Mesenchymal stem cell (in vitro differentiated cells and primary cell): ENCODE measurements around the gene CCDC70.

Source experiments
- DNase-seq: peaks from one replicate; pipeline ENCODE4 v3.0.0-alpha.2; 2013
- H2AFZ ChIP-seq: one replicate; pipeline ENCODE4 v1.6.1; 2013; ENCODE audit warnings: low read depth, mild to moderate bottlenecking, control low read depth, inconsistent platforms, low read length, moderate library complexity
- H2AK5ac ChIP-seq: 2 replicates; pipeline ENCODE4 v1.6.1; 2013; ENCODE audit warnings: low read length, moderate library complexity, mild to moderate bottlenecking, inconsistent platforms; ENCODE audit not compliant: severe bottlenecking
- H2BK120ac ChIP-seq: one replicate; pipeline ENCODE4 v1.6.1; 2013; ENCODE audit warnings: low read depth, mild to moderate bottlenecking, inconsistent platforms, low read length, moderate library complexity
- H2BK12ac ChIP-seq, 2 experiments: one replicate each; pipeline ENCODE4 v1.6.1; 2013; ENCODE audit warnings: inconsistent platforms in 2 of 2, low read length in 2 of 2, mild to moderate bottlenecking in 2 of 2, moderate library complexity in 2 of 2, control low read depth in 1 of 2
- H2BK15ac ChIP-seq: one replicate; pipeline ENCODE4 v1.6.1; 2013; ENCODE audit warnings: mild to moderate bottlenecking, low read depth, inconsistent platforms; ENCODE audit not compliant: poor library complexity, severe bottlenecking
- H2BK5ac ChIP-seq: 2 replicates; pipeline ENCODE4 v1.6.1; 2013; ENCODE audit warnings: low read depth, mild to moderate bottlenecking, low read length, control low read depth, inconsistent platforms; ENCODE audit not compliant: poor library complexity, severe bottlenecking
- H3K14ac ChIP-seq, 2 experiments: one replicate each; pipeline ENCODE4 v1.6.1; 2013; ENCODE audit warnings: inconsistent platforms in 2 of 2, low read length in 2 of 2, control low read depth in 1 of 2, mild to moderate bottlenecking in 1 of 2, moderate library complexity in 1 of 2
- H3K18ac ChIP-seq, 2 experiments: one replicate each; pipeline ENCODE4 v1.6.1; 2013; ENCODE audit warnings: inconsistent platforms in 2 of 2, low read length in 2 of 2, control low read depth in 1 of 2, low read depth in 1 of 2, mild to moderate bottlenecking in 1 of 2
- H3K23ac ChIP-seq, 2 experiments: one replicate each; pipeline ENCODE4 v1.6.1; 2013; ENCODE audit warnings: inconsistent platforms in 2 of 2, low read length in 2 of 2, mild to moderate bottlenecking in 2 of 2, moderate library complexity in 2 of 2, control low read depth in 1 of 2
- H3K27ac ChIP-seq: 2 replicates; pipeline ENCODE4 v1.5.1; 2013; ENCODE audit warnings: mild to moderate bottlenecking, moderate library complexity, low read length, control low read depth, inconsistent platforms; ENCODE audit not compliant: poor library complexity, severe bottlenecking
- H3K27me3 ChIP-seq, 2 experiments: 2 replicates each; pipeline versions ENCODE4 v1.6.1 to v1.7.0; 2013; ENCODE audit warnings: low read length in 2 of 2, mild to moderate bottlenecking in 2 of 2, moderate library complexity in 2 of 2, control low read depth in 1 of 2, inconsistent platforms in 1 of 2; ENCODE audit not compliant: control insufficient read depth in 1 of 2, insufficient read depth in 1 of 2
- H3K36me3 ChIP-seq, 2 experiments: 2 replicates each; pipeline versions ENCODE4 v1.6.1 to v1.7.0; 2013; ENCODE audit warnings: low read length in 2 of 2, control low read depth in 1 of 2, inconsistent platforms in 1 of 2, low read depth in 1 of 2, mild to moderate bottlenecking in 1 of 2; ENCODE audit not compliant: insufficient read depth in 2 of 2, control insufficient read depth in 1 of 2
- H3K4ac ChIP-seq, 2 experiments: one replicate each; pipeline ENCODE4 v1.6.1; 2013; ENCODE audit warnings: inconsistent platforms in 2 of 2, low read length in 2 of 2, mild to moderate bottlenecking in 2 of 2, moderate library complexity in 2 of 2, control low read depth in 1 of 2, low read depth in 1 of 2
- H3K4me1 ChIP-seq: 2 replicates; pipeline ENCODE4 v1.6.1; 2013; ENCODE audit warnings: low read depth, low read length, control low read depth; ENCODE audit not compliant: control insufficient read depth, insufficient read depth
- H3K4me2 ChIP-seq: 2 replicates; pipeline ENCODE4 v1.6.1; 2013; ENCODE audit warnings: low read length, mild to moderate bottlenecking, inconsistent platforms; ENCODE audit not compliant: poor library complexity, severe bottlenecking
- H3K4me3 ChIP-seq, 2 experiments: 2 replicates each; pipeline versions ENCODE4 v1.5.1 to v1.7.0; 2013; ENCODE audit warnings: low read length in 2 of 2, mild to moderate bottlenecking in 2 of 2, control low read depth in 1 of 2, low read depth in 1 of 2; ENCODE audit not compliant: insufficient read depth in 1 of 2
- H3K79me1 ChIP-seq: replicated peaks from 2 replicates; pipeline ENCODE4 v1.6.1; 2013; ENCODE audit warnings: mild to moderate bottlenecking, control low read depth, low read length, inconsistent platforms; ENCODE audit not compliant: poor library complexity, severe bottlenecking
- H3K9ac ChIP-seq: 2 replicates; pipeline ENCODE4 v1.7.0; 2013; ENCODE audit warnings: mild to moderate bottlenecking, low read length, moderate library complexity
- H3K9me3 ChIP-seq: 2 replicates; pipeline ENCODE4 v1.7.0; 2013; ENCODE audit warnings: mild to moderate bottlenecking, low read length; ENCODE audit not compliant: control insufficient read depth
- H4K8ac ChIP-seq: one replicate; pipeline ENCODE4 v1.6.1; 2013; ENCODE audit warnings: inconsistent platforms, mild to moderate bottlenecking, low read length, moderate library complexity
- H4K91ac ChIP-seq: one replicate; pipeline ENCODE4 v1.6.1; 2013; ENCODE audit warnings: mild to moderate bottlenecking, low read length, inconsistent platforms
- WGBS: methylation state at CpG from one replicate; pipeline ENCODE4 v1.1.7; 2013; ENCODE audit warnings: mixed read lengths; 5-methylcytosine and 5-hydroxymethylcytosine counted together

The CCDC70 gene

DNA sequence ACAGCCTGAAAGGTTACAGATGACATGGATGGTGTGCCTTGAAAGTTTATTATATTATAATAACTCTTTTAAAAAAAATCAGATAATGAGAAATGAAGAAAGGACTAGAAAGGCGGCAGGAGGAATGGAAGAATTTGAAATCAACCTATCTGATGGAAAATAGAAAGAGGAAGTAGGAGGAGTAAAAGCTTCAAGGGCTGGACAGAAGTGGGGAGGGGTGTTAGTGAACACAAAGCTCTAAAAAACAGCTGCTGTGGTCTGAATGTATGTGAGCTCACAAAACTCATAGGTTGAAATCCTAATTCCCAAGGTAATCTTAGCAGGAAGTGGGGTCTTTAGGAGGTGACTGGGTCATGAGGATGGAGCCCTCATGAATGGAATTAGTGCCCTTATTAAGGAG lies 19.5 kb downstream of the CCDC70 start:
- no peak overlapping the region for H3K4me3 ChIP-seq
- H3K9me3 ChIP-seq: peaks cover 8% of the 10 kb centered on the region
- no peak overlapping the region for H2AFZ ChIP-seq
- no peak overlapping the region for H3K23ac ChIP-seq
- H3K18ac ChIP-seq: no peak overlapping the region
- no peak overlapping the region for H4K91ac ChIP-seq
- H4K8ac ChIP-seq: no peak overlapping the region
- H2BK5ac ChIP-seq: no peak overlapping the region
- H3K4me1 ChIP-seq: no peaks in the 10 kb centered on the region
- H2BK12ac ChIP-seq: no peak overlapping the region
- no peak overlapping the region for H3K4ac ChIP-seq
- H3K27ac ChIP-seq: no peak overlapping the region
- H3K9ac ChIP-seq: no peak overlapping the region
- no peaks in the 10 kb centered on the region for H3K79me1 ChIP-seq
- 92% methylated on average over 1 of the region's 1 CpG for WGBS
- peaks cover 19 to 27% of the 10 kb centered on the region in 2 experiments for H3K27me3 ChIP-seq
- no peak overlapping the region for H2AK5ac ChIP-seq
- H2BK15ac ChIP-seq: no peak overlapping the region
- H3K14ac ChIP-seq: no peak overlapping the region
- no peak overlapping the region for H2BK120ac ChIP-seq
- DNase-seq: no peak
- no peak overlapping the region for H3K4me2 ChIP-seq
- no peaks in the 10 kb centered on the region for H3K36me3 ChIP-seq

DNA sequence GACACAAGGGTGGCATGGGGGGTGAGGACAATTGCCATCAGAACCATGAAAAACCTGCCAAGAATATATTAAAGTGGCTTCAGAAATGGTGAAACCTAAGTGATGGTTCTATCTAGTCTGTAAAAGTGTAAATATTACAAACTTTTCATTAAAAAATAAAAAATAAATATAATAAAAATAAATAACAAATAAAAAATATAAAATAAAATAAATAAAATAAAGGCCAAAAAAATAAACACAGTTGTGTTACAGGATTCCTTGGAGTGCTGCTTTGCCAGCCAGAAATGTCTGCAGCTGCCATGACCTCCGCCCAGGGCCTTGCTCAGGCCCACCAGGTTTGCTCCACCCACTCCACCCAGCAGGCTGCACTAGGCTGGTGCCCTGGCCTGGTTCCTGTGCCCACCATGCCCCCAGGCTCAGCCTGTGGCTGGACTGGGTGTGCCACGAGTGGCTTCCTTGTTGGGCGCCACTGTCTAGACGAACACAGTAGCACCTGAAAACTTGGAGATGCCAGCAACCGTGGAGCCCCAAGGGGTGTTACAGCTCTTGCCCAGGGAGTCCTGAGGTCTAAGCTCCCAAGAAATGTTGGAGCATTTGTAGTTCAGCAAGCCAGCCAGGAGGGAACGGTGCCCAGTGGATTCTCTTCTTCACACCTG lies 20.9 kb downstream of the CCDC70 start:
- no peak overlapping the region for H4K91ac ChIP-seq
- H2BK15ac ChIP-seq: peak overlapping the region; percentile 20
- peaks cover 15 to 25% of the 10 kb centered on the region in 2 experiments for H3K27me3 ChIP-seq
- no peak overlapping the region for H2BK5ac ChIP-seq
- peaks cover 8% of the 10 kb centered on the region for H3K9me3 ChIP-seq
- H3K79me1 ChIP-seq: no peaks in the 10 kb centered on the region
- H3K27ac ChIP-seq: no peak overlapping the region
- no peak overlapping the region for H2BK12ac ChIP-seq
- no peaks in the 10 kb centered on the region for H3K36me3 ChIP-seq
- no peaks in the 10 kb centered on the region for H3K4me1 ChIP-seq
- no peak for DNase-seq
- H3K4me2 ChIP-seq: no peak overlapping the region
- H3K9ac ChIP-seq: no peak overlapping the region
- H2AFZ ChIP-seq: no peak overlapping the region
- no peak overlapping the region for H3K14ac ChIP-seq
- H2AK5ac ChIP-seq: no peak overlapping the region
- no peak overlapping the region for H2BK120ac ChIP-seq
- H3K4me3 ChIP-seq: no peak overlapping the region
- no peak overlapping the region for H3K18ac ChIP-seq
- no peak overlapping the region for H3K4ac ChIP-seq
- no peak overlapping the region for H3K23ac ChIP-seq
- no peak overlapping the region for H4K8ac ChIP-seq
- WGBS: 93% methylated on average over 6 of the region's 6 CpGs

DNA sequence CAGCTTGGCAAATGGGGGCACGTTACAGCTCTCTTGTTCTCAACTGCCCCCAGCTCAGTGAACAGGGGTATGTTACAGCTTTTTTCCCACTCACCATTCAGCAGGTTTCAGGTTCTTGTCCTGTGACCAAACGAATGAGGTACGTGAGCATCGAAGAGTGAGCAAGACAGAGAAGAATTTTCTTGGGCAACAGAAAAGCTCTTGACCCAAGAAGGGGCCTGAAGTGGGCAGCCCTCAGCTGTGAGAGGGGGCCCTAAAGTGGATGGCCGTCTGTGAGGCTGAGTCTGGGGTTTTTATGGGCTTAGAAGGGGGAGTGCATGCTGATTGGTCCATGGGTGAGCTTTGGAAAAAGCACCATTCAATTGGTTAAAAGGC lies 21.4 kb downstream of the CCDC70 start:
- Histone ChIP-seq H2AK5ac (no peak overlapping the region), H3K36me3 (no peaks in the 10 kb centered on the region), H2BK5ac (no peak overlapping the region), H3K9ac (no peak overlapping the region), H3K14ac (no peak overlapping the region), H4K8ac (no peak overlapping the region), H3K4ac (no peak overlapping the region), H3K4me3 (no peak overlapping the region), H3K23ac (no peak overlapping the region), H3K79me1 (no peaks in the 10 kb centered on the region), H4K91ac (no peak overlapping the region), H3K4me1 (no peaks in the 10 kb centered on the region), H2AFZ (no peak overlapping the region), H3K9me3 (peaks cover 8% of the 10 kb centered on the region), H3K4me2 (no peak overlapping the region), H3K27me3 (peaks cover 15 to 25% of the 10 kb centered on the region in 2 experiments), H3K27ac (no peak overlapping the region), H3K18ac (no peak overlapping the region), H2BK12ac (no peak overlapping the region), H2BK120ac (no peak overlapping the region), H2BK15ac (no peak overlapping the region)
- no peak for DNase-seq
- 71% methylated on average over 5 of the region's 5 CpGs for WGBS

DNA sequence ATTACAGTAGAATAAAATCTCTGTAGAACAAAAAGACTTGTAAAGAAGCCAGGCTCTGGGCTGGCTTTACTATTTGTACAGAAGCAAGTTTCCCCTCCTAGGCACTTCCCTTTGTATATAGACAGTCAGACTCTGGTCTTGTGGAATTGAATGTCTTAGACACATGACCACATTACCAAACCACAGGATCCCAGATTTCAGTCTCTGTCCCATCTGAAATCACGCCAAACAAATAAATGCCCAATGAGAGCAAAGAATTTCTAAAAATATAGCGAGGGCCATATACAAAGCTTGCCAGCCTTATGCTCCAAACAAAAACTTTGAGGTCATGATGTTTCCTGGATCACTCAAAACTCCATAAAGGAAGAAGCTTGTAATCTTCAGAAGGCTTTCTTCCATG lies 23.9 kb downstream of the CCDC70 start:
- H3K4me2 ChIP-seq: no peak overlapping the region
- no peak overlapping the region for H3K4me3 ChIP-seq
- no peak overlapping the region for H2BK12ac ChIP-seq
- no peak overlapping the region for H3K4ac ChIP-seq
- H3K9ac ChIP-seq: no peak overlapping the region
- H3K23ac ChIP-seq: no peak overlapping the region
- H2AFZ ChIP-seq: no peak overlapping the region
- H3K27ac ChIP-seq: no peak overlapping the region
- no peaks in the 10 kb centered on the region for H3K79me1 ChIP-seq
- H3K9me3 ChIP-seq: peaks cover 8% of the 10 kb centered on the region
- no peak overlapping the region for H2BK120ac ChIP-seq
- H2BK15ac ChIP-seq: no peak overlapping the region
- H3K18ac ChIP-seq: no peak overlapping the region
- no peak overlapping the region for H3K14ac ChIP-seq
- no peak overlapping the region for H4K91ac ChIP-seq
- peaks cover 12 to 25% of the 10 kb centered on the region in 2 experiments for H3K27me3 ChIP-seq
- no peak overlapping the region for H2AK5ac ChIP-seq
- no peak for DNase-seq
- H3K4me1 ChIP-seq: no peaks in the 10 kb centered on the region
- H2BK5ac ChIP-seq: no peak overlapping the region
- H4K8ac ChIP-seq: no peak overlapping the region
- WGBS: 92% methylated on average over 2 of the region's 2 CpGs
- no peaks in the 10 kb centered on the region for H3K36me3 ChIP-seq
